SU-DHL-6 (cell line): ENCODE results near the gene LTBP4.

ENCODE experiments used
- H2AFZ ChIP-seq: fragments of 200-600 bp; sonication (generic); 2 replicates; pipeline ENCODE4 v1.6.1; 2014; ENCODE audit warnings: low read depth, mild to moderate bottlenecking, moderate library complexity, mixed read lengths, antibody characterized with exemption, low read length; ENCODE audit not compliant: severe bottlenecking
- H3F3A ChIP-seq: fragments of 200-600 bp; shearing (Covaris generic); 2 replicates; pipeline ENCODE4 v1.6.0; 2016; ENCODE audit warnings: antibody characterized with exemption, mild to moderate bottlenecking; ENCODE audit not compliant: insufficient read depth
- H3K27ac ChIP-seq: fragments of 200-600 bp; sonication (generic); 2 replicates; pipeline ENCODE4 v1.5.1; 2016; ENCODE audit warnings: low read depth, mild to moderate bottlenecking, low read length, moderate library complexity, mixed read lengths
- H3K27me3 ChIP-seq: fragments of 200-600 bp; sonication (generic), shearing (Covaris generic); 2 replicates; pipeline ENCODE4 v1.6.0; 2014; ENCODE audit warnings: mild to moderate bottlenecking, low read length
- H3K36me3 ChIP-seq: fragments of 200-600 bp; sonication (generic); 2 replicates; pipeline ENCODE4 v1.6.1; 2014; ENCODE audit warnings: mild to moderate bottlenecking, low read length, mixed read lengths
- H3K4me2 ChIP-seq: fragments of 300-600, 200-600 bp; shearing (Covaris generic), sonication (generic); 2 replicates; pipeline ENCODE4 v1.6.0; 2014; ENCODE audit warnings: low read length, low read depth, mild to moderate bottlenecking; ENCODE audit not compliant: poor library complexity, severe bottlenecking
- H3K4me3 ChIP-seq: fragments of 200-600 bp; sonication (generic); 2 replicates; pipeline ENCODE4 v1.5.1; 2014; ENCODE audit warnings: antibody characterized with exemption, low read length, mild to moderate bottlenecking, mixed read lengths; ENCODE audit not compliant: insufficient read depth, poor library complexity, severe bottlenecking
- H3K79me2 ChIP-seq: fragments of 200-600 bp; sonication (generic); 2 replicates; pipeline ENCODE4 v1.6.1; 2014; ENCODE audit warnings: mild to moderate bottlenecking, low read length, moderate library complexity; ENCODE audit not compliant: insufficient read depth
- H3K9ac ChIP-seq: fragments of 200-600 bp; sonication (generic); 2 replicates; pipeline ENCODE4 v1.7.0; 2014; ENCODE audit warnings: mild to moderate bottlenecking, low read length
- H3K9me2 ChIP-seq: fragments of 200-600 bp; sonication (generic); replicated peaks from 2 replicates; pipeline ENCODE4 v1.6.1; 2014; ENCODE audit warnings: low read length; ENCODE audit not compliant: insufficient read depth
- H3K9me3 ChIP-seq: fragments of 200-600 bp; sonication (generic); 2 replicates; pipeline ENCODE4 v1.6.1; 2014; ENCODE audit warnings: low read length, mixed read lengths; ENCODE audit not compliant: insufficient read depth
- H4K20me1 ChIP-seq: fragments of 200-600 bp; sonication (generic); 2 replicates; pipeline ENCODE4 v1.6.1; 2014; ENCODE audit warnings: low read depth, mild to moderate bottlenecking, antibody characterized with exemption, low read length, moderate library complexity, mixed read lengths
- CTCF ChIP-seq: fragments of 200-600 bp; sonication (generic); IDR thresholded peaks from one replicate; pipeline ENCODE4 v1.5.1; 2017; ENCODE audit warnings: antibody characterized with exemption, mild to moderate bottlenecking, low read length, moderate library complexity; ENCODE audit not compliant: insufficient read depth, poor library complexity, severe bottlenecking
- EZH2phosphoT487 ChIP-seq: fragments of 200-600 bp; sonication (generic), shearing (Covaris generic); conservative IDR thresholded peaks from 2 replicates; pipeline ENCODE4 v1.6.1; 2018; ENCODE audit warnings: mild to moderate bottlenecking, antibody characterized with exemption, low read length, moderate library complexity, mixed read lengths

Gene LTBP4

GRCh38 chr19:40662925-40663694, 61.9 kb downstream of the LTBP4 start:
- Histone ChIP-seq H3K27ac (no peak overlapping the region), H3K9me2 (no peaks in the 10 kb centered on the region)
- TF ChIP-seq CTCF (no peak), EZH2phosphoT487 (no peak)

GRCh38 chr19:40663695-40664692, 62.8 kb downstream of the LTBP4 start:
- H3K9ac ChIP-seq, result peak overlapping the region; percentile 60
- no peak overlapping the region for H3K27ac ChIP-seq

More at GRCh38 chr19:40662925-40663694, 61.9 kb downstream of the LTBP4 start:
- Histone ChIP-seq H3K9ac (peak overlapping the region; percentile 60), H3F3A (0 out of 2 replicates have a peak, but pooled peaks cover 4% of the 10 kb centered on the region), H3K27me3 (no peaks in the 10 kb centered on the region), H3K4me3 (peak overlapping the region; percentile 68), H3K36me3 (no peaks in the 10 kb centered on the region), H3K9me3 (no peaks in the 10 kb centered on the region), H3K4me2 (peak overlapping the region; percentile 75), H4K20me1 (no peaks in the 10 kb centered on the region), H3K79me2 (no peaks in the 10 kb centered on the region), H2AFZ (peak overlapping the region; percentile 97)

More at GRCh38 chr19:40663695-40664692, 62.8 kb downstream of the LTBP4 start:
- H2AFZ ChIP-seq, result peak overlapping the region; percentile 97
- H3K4me2 ChIP-seq, result peak overlapping the region; percentile 75
- H4K20me1 ChIP-seq, result no peaks in the 10 kb centered on the region
- H3K9me2 ChIP-seq, result no peaks in the 10 kb centered on the region
- H3K36me3 ChIP-seq, result no peaks in the 10 kb centered on the region
- H3F3A ChIP-seq, result 0 out of 2 replicates have a peak, but pooled peaks cover 4% of the 10 kb centered on the region
- no peaks in the 10 kb centered on the region for H3K79me2 ChIP-seq
- no peak overlapping the region for H3K4me3 ChIP-seq
- no peak for TF ChIP-seq EZH2phosphoT487
- no peak for TF ChIP-seq CTCF
- H3K9me3 ChIP-seq, result peaks cover under 1% of the 10 kb centered on the region; the same call in 1 of the 2 replicates
- H3K27me3 ChIP-seq, result no peaks in the 10 kb centered on the region
